B cell (primary cell): ENCODE data around the gene CAMTA1.

ENCODE experiments used
- EZH2 ChIP-seq: IDR thresholded peaks from 2 replicates; pipeline ENCODE4 v1.6.1; 2012; ENCODE audit warnings: borderline replicate concordance, low read depth, mild to moderate bottlenecking, moderate library complexity, low read length; ENCODE audit not compliant: insufficient read depth, poor library complexity, severe bottlenecking
- TF ChIP-seq, protein P1 (sequence below): fragments of 200-600 bp; IDR thresholded peaks from one replicate; pipeline ENCODE4 v1.8.0; 2022; ENCODE audit warnings: antibody characterized with exemption, mild to moderate bottlenecking

DNA sequence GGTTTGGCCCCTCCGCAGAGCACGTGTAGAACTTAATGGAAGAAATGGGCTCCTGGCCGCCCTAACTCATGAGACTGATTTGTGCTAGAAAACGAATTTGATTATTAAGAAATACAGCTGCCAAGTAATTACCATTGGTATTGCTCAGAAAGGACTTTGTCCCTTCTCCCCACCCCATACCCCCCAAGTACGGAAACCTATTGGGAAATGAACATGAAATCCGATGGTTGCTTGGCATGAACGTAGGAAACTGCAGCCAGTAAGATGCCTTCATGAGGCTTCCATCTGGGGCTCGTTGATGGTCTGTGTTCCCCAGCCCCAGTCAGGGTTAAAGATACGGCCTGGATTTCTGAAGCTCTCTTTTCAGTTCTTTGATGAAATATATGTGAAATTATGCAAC is 1020.2 kb downstream of the CAMTA1 start:
- TF ChIP-seq, protein P1, sequence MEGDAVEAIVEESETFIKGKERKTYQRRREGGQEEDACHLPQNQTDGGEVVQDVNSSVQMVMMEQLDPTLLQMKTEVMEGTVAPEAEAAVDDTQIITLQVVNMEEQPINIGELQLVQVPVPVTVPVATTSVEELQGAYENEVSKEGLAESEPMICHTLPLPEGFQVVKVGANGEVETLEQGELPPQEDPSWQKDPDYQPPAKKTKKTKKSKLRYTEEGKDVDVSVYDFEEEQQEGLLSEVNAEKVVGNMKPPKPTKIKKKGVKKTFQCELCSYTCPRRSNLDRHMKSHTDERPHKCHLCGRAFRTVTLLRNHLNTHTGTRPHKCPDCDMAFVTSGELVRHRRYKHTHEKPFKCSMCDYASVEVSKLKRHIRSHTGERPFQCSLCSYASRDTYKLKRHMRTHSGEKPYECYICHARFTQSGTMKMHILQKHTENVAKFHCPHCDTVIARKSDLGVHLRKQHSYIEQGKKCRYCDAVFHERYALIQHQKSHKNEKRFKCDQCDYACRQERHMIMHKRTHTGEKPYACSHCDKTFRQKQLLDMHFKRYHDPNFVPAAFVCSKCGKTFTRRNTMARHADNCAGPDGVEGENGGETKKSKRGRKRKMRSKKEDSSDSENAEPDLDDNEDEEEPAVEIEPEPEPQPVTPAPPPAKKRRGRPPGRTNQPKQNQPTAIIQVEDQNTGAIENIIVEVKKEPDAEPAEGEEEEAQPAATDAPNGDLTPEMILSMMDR, result no peak
- no peak for TF ChIP-seq EZH2
